Smooth muscle cell (in vitro differentiated cells): ENCODE data around the gene CCDC146. TPM values are rescaled to one million over a fixed set of nuclear protein-coding genes. Genes with fewer than 3 reads are reported as not detected.
"Not testable (repeated sequence)": the region's sequence is repeated elsewhere in the genome, so short reads cannot be mapped to it uniquely, and the experiment has no call there.

Experiments used
- DNase-seq: peaks from one replicate; lab custom pipeline; 2025; ENCODE audit not compliant: unreplicated experiment; lab: John Stamatoyannopoulos, UW
- H2AFZ ChIP-seq: fragments of 200-600 bp; sonication (generic); 2 replicates; pipeline ENCODE4 v1.6.0; 2016; ENCODE audit warnings: antibody characterized with exemption, low read depth, mild to moderate bottlenecking
- H3F3A ChIP-seq: fragments of 200-600 bp; sonication (generic); 2 replicates; pipeline ENCODE4 v1.6.0; 2017; ENCODE audit warnings: antibody characterized with exemption, low read depth
- H3K27ac ChIP-seq: fragments of 200-600 bp; sonication (generic); 2 replicates; pipeline ENCODE4 v1.5.1; 2016; ENCODE audit warnings: low read depth, mild to moderate bottlenecking
- H3K27me3 ChIP-seq: fragments of 200-600 bp; sonication (generic); 2 replicates; pipeline ENCODE4 v1.6.1; 2016; ENCODE audit warnings: low read depth, mild to moderate bottlenecking
- H3K36me3 ChIP-seq: fragments of 200-600 bp; sonication (generic); 2 replicates; pipeline ENCODE4 v1.5.1; 2016; ENCODE audit warnings: low read depth
- H3K4me1 ChIP-seq: fragments of 200-600 bp; sonication (generic); 2 replicates; pipeline ENCODE4 v1.5.1; 2016; ENCODE audit warnings: low read depth
- H3K4me2 ChIP-seq: fragments of 200-600 bp; sonication (generic); 2 replicates; pipeline ENCODE4 v1.6.0; 2016; ENCODE audit warnings: mild to moderate bottlenecking
- H3K4me3 ChIP-seq: fragments of 200-600 bp; sonication (generic); 2 replicates; pipeline ENCODE4 v1.5.1; 2016; ENCODE audit warnings: mild to moderate bottlenecking
- H3K79me2 ChIP-seq: fragments of 200-600 bp; sonication (generic); 2 replicates; pipeline ENCODE4 v1.6.0; 2016; ENCODE audit warnings: low read depth, mild to moderate bottlenecking
- H3K9ac ChIP-seq: fragments of 200-600 bp; sonication (generic); 2 replicates; pipeline ENCODE4 v1.6.0; 2016; ENCODE audit warnings: low read depth
- H3K9me3 ChIP-seq: fragments of 200-600 bp; sonication (generic); replicated peaks from 2 replicates; pipeline ENCODE4 v1.5.1; 2016; ENCODE audit warnings: low read depth
- H4K20me1 ChIP-seq: fragments of 200-600 bp; sonication (generic); 2 replicates; pipeline ENCODE4 v1.6.0; 2016; ENCODE audit warnings: low read depth
- WGBS: methylation state at CpG from one replicate; pipeline ENCODE4 v1.1.7; 2016; ENCODE audit warnings: low lambda C conversion rate; 5-methylcytosine and 5-hydroxymethylcytosine counted together
- polyA plus RNA-seq: library from polyadenylated mRNA; unstranded; fragments of >200 nt; fragmentation: Nextera tagmentation; extraction: Ambion mirVana; gene quantifications from 2 replicates; pipeline ENCODE4 v1.2.1, GENCODE V29; 2016
- total RNA-seq: library from RNA; depleted of rRNA; stranded (reverse); fragments of >200 nt; gene quantifications from 2 replicates; pipeline ENCODE4 v1.2.3, GENCODE V29; 2014
- TF ChIP-seq, protein P1 (sequence below): fragments of 200-600 bp; sonication (generic); IDR thresholded peaks from 2 replicates; pipeline ENCODE4 v1.5.1; 2017; ENCODE audit warnings: borderline replicate concordance, mild to moderate bottlenecking, antibody characterized with exemption; ENCODE audit not compliant: insufficient read depth, poor library complexity, severe bottlenecking

Gene CCDC146
- total and polyA plus RNA-seq, 2 experiments from 2014 or later = 0.77 to 7.3 TPM

DNA sequence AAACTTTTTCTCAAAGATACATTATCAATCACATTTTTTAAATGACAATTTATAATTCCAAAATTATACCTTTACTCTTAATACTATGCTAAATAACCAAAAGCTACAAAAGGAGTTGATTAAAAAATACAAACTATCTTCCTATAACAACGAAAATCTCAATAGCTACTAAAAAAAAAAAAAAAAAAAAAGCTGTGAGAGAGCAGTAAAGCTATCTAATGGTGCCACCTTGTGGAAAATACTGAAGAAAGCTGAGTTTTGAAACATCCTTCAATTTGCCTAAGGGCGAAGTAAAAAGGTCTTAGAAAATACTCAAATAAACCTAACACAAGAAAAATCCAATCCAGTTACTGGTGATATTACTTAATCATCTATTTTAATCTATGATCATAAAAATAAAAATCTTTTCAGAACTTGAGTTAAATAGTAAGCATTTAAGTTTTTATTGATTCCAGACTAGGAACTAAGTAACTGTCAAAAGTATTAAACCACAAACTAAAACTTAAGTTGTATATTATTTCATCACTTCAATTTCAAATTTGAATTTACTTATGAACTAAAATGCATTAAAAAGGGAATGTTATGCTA lies 9.6 kb upstream of the CCDC146 start:
- H3K79me2 ChIP-seq, H3K4me3 ChIP-seq, H3F3A ChIP-seq, H3K4me2 ChIP-seq, H3K36me3 ChIP-seq, DNase-seq, H3K27me3 ChIP-seq, H4K20me1 ChIP-seq, H3K9me3 ChIP-seq, H2AFZ ChIP-seq, H3K4me1 ChIP-seq, H3K9ac ChIP-seq, H3K27ac ChIP-seq: not testable (repeated sequence)
- TF ChIP-seq, protein P1, sequence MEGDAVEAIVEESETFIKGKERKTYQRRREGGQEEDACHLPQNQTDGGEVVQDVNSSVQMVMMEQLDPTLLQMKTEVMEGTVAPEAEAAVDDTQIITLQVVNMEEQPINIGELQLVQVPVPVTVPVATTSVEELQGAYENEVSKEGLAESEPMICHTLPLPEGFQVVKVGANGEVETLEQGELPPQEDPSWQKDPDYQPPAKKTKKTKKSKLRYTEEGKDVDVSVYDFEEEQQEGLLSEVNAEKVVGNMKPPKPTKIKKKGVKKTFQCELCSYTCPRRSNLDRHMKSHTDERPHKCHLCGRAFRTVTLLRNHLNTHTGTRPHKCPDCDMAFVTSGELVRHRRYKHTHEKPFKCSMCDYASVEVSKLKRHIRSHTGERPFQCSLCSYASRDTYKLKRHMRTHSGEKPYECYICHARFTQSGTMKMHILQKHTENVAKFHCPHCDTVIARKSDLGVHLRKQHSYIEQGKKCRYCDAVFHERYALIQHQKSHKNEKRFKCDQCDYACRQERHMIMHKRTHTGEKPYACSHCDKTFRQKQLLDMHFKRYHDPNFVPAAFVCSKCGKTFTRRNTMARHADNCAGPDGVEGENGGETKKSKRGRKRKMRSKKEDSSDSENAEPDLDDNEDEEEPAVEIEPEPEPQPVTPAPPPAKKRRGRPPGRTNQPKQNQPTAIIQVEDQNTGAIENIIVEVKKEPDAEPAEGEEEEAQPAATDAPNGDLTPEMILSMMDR = peak; percentile 38
- WGBS = 48% methylated on average over 2 of the region's 2 CpGs

DNA sequence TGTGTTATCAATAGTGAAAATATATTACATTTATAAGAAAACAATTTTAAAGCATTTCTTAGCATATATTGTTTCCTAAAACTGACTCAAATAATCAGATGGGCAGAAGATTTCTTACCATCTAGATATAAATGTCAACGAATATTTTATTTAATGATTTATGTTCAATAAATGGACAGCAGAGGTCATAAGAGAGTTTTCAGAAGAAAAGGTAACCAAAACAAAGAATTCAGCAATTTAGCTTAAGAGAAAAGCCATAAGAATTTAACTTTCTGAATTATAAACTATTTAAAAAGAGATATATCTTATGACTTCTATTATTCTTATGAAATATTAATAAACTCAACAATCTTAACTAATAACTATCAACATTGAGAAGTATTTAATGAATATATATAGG lies 3.1 kb downstream of the CCDC146 start:
- not testable (repeated sequence) for DNase-seq, H3K9me3 ChIP-seq, H3K4me1 ChIP-seq, H3K79me2 ChIP-seq, H3K27ac ChIP-seq, H4K20me1 ChIP-seq, H3K4me3 ChIP-seq, H2AFZ ChIP-seq, H3K36me3 ChIP-seq, H3K4me2 ChIP-seq, H3K27me3 ChIP-seq, H3F3A ChIP-seq, H3K9ac ChIP-seq
- 74% methylated on average over 1 of the region's 1 CpG for WGBS
- TF ChIP-seq, protein P1 = peak; percentile 5

DNA sequence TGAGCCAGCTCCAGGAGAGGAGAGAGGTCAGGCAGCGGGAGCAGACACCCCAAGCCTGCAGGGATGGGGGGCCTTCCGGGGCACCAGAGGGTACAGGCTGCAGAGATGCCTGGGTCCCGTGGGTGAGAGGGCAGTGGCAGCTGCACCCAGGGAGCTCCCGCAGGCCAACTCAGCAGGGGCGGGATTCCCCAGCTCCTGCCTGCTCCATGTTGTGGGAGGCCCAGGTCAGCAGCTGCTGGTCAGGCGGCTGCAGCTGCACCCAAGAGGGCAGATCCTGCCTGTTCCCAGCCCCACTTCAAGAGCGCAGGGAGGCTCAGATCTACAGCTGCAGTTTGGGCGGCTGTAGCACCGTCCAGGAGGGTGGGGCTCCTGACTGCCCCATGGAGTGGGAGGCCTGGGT lies 4.6 kb downstream of the CCDC146 start:
- H3K9me3 ChIP-seq, H2AFZ ChIP-seq, H3K27ac ChIP-seq, H3K4me2 ChIP-seq, H3F3A ChIP-seq, DNase-seq, H3K4me1 ChIP-seq, H4K20me1 ChIP-seq, H3K4me3 ChIP-seq, H3K9ac ChIP-seq, H3K79me2 ChIP-seq, H3K36me3 ChIP-seq, H3K27me3 ChIP-seq: not testable (repeated sequence)
- 89% methylated on average over 9 of the region's 9 CpGs for WGBS

DNA sequence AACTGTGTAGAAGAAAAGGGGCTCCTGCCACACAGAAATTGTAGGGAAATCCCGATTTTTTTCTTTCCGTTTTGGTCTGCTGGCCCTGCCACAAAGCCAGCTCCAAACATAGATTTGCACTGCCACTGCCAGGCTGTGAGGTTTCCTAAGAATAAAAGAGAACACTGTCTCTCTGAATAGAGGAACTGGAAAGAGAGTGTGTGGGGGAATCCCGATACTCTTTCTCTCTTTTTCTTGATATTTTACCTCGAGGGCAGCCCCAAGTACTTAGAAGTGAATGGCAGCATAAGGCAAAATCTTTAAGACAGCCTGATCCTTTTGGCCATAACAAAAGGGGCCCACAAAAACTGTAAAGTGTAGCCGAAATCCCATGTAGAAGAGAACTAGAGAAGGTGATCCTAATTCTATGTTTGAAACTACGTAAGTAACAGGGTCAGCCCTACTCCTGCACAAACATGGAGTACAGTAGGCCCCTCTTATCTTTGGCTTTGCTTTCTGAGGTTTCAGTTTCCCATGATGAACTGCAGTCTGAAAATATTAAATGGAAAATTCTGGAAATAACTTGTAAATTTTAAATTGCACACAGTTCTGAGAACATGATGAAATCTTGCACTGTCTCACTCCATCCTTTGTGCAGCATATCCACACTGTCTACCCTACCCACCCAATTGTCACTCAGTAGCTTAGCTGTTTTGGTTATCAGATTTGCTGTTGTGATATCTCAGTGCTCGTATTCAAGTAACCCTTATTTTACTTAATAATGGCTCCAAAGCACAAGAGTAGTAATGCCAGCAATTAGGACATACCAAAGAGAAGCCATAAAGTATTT lies 6.4 kb downstream of the CCDC146 start:
- not testable (repeated sequence) for DNase-seq, H3K4me1 ChIP-seq, H3K36me3 ChIP-seq, H4K20me1 ChIP-seq, H2AFZ ChIP-seq, H3K79me2 ChIP-seq, H3K9me3 ChIP-seq, H3K27me3 ChIP-seq, H3K27ac ChIP-seq, H3K4me3 ChIP-seq, H3K4me2 ChIP-seq, H3K9ac ChIP-seq, H3F3A ChIP-seq
- 81% methylated on average over 5 of the region's 7 CpGs for WGBS

DNA sequence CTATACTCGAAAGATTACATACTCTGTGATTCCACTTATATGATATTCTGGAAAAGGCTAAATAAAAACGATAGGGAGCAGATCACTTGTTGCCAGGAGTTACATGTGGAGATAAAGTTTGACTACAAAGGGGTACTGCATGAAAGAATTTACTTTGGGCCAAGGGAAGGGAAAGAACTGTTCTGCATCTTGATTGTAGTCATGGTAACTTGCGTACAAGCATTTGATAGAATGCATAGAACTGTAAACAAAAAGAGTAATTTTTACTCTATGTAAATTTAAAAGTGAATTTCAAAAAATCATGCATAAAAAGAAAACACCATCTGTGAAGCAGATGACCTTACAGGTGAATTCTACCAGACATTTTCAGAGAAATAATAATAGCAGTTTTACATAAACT lies 9.4 kb downstream of the CCDC146 start:
- H3K4me1 ChIP-seq, H3F3A ChIP-seq: not testable (repeated sequence)

DNA sequence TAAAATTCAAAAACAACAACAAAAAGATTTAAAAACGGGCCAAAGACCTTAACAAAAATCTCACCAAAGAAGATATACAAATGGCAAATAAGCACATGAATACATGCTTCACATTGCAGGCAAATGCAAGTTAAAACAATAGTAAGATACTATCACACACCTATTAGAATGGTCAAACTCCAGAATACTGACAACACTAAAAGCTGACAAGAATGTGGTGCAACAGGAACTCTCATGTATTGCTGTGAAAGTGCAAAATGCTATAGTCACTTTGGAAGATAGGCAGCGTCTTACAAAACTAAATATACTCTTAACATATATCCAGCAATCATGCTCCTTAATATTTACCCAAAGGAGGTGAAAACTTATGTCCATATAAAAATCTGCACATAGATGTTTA lies 16.3 kb downstream of the CCDC146 start:
- 80% methylated on average over 2 of the region's 2 CpGs for whole genome bisulfite sequencing
- H3K36me3 ChIP-seq, H3K27me3 ChIP-seq: not testable (repeated sequence)

More for the DNA sequence above, 9.4 kb downstream of the CCDC146 start:
- not testable (repeated sequence) for H3K27me3 ChIP-seq, H3K4me2 ChIP-seq, H3K9ac ChIP-seq, H2AFZ ChIP-seq, H3K4me3 ChIP-seq, DNase-seq, H4K20me1 ChIP-seq, H3K36me3 ChIP-seq, H3K79me2 ChIP-seq, H3K9me3 ChIP-seq, H3K27ac ChIP-seq
- 88% methylated on average over 3 of the region's 3 CpGs for WGBS

DNA sequence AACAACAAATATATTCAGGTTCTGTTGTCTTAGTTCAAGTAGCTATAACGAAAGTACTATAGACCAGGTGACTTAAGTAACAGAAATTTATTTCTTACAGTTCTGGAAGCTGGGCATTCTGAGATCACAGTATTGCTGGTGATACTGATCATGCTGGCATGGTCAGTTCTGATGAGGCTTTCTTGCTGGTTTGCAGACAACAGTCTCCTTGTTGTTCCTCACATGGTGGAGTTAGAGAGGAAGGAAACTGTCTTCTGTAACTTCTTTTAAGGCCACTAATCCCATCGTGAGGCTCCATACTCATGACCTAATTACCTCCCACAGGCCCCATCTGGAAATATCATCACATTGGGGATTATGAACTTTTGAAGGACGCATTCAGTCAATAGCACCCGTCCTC lies 17.9 kb downstream of the CCDC146 start:
- not testable (repeated sequence) for H4K20me1 ChIP-seq, H3K9ac ChIP-seq, H3K4me2 ChIP-seq, H3K79me2 ChIP-seq, H2AFZ ChIP-seq, H3K36me3 ChIP-seq, DNase-seq, H3K27ac ChIP-seq, H3K4me1 ChIP-seq, H3F3A ChIP-seq, H3K4me3 ChIP-seq, H3K27me3 ChIP-seq, H3K9me3 ChIP-seq
- WGBS = 80% methylated on average over 4 of the region's 4 CpGs

More for the DNA sequence above, 16.3 kb downstream of the CCDC146 start:
- H2AFZ ChIP-seq, H3K9me3 ChIP-seq, H3K9ac ChIP-seq, H3K4me3 ChIP-seq, DNase-seq, H4K20me1 ChIP-seq, H3K27ac ChIP-seq, H3K79me2 ChIP-seq, H3F3A ChIP-seq, H3K4me2 ChIP-seq, H3K4me1 ChIP-seq: not testable (repeated sequence)
